ENCODE measurements around the gene MMP13.
"Not testable (repeated sequence)": the region's sequence is repeated elsewhere in the genome, so short reads cannot be mapped to it uniquely, and the experiment has no call there.

Gene MMP13

DNA sequence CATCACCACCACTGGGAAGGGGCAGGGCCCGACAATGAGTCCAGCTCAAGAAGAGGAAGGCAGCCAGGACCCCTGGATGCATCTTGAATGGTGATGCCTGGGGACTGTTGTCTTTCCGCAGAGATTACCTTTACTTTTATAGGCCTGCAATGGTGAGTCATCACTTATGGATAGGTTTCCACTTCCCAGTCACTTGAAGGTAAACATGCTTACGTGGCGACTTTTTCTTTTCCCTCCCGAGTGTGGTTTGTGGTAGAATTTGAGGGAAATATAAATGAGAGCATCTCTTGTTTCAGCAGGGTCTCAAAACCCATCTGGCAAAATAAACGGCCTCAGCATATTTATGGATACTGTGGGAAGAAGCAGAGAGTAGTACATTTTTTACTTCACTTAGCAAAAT is at the start of gene MMP13:
MMP13 (minus strand) TSS at position 109 of the 400 bp plus-strand sequence; CDS start at position 82, 27 bp downstream.
- TF ChIP-seq, protein P1, sequence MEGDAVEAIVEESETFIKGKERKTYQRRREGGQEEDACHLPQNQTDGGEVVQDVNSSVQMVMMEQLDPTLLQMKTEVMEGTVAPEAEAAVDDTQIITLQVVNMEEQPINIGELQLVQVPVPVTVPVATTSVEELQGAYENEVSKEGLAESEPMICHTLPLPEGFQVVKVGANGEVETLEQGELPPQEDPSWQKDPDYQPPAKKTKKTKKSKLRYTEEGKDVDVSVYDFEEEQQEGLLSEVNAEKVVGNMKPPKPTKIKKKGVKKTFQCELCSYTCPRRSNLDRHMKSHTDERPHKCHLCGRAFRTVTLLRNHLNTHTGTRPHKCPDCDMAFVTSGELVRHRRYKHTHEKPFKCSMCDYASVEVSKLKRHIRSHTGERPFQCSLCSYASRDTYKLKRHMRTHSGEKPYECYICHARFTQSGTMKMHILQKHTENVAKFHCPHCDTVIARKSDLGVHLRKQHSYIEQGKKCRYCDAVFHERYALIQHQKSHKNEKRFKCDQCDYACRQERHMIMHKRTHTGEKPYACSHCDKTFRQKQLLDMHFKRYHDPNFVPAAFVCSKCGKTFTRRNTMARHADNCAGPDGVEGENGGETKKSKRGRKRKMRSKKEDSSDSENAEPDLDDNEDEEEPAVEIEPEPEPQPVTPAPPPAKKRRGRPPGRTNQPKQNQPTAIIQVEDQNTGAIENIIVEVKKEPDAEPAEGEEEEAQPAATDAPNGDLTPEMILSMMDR (IDR thresholded peaks at IDR 0.05; ENCODE audit: insufficient read depth, low read depth, low read length, missing control alignments) = no peak

DNA sequence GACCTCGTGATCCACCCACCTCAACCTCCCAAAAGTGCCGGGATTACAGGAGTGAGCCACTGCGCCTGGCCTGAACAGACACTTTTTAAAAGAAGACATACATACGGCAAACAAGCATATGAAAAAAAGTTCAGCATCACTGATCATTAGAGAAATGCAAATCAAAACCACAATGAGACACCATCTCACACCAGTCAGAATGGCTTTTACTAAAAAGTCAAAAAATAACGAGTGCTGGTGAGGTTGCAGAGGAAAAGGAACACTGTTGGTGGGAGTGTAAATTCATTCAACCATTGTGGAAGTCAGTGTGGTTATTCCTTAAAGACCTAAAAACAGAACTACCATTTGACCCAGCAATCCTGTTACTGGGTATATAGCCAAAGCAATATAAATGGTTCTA is 48.7 kb upstream of the MMP13 start:
- DNase-seq (ENCODE audit: low read depth); H3K4me3 ChIP-seq (ENCODE audit: low read length): not testable (repeated sequence)

More for the DNA sequence above, at the start of gene MMP13:
- H3K4me3 ChIP-seq (ENCODE audit: low read length) = no peak within 1 kb of the TSS
- peak; percentile 78 for DNase-seq (ENCODE audit: low read depth)

- no peak for DNase-seq (ENCODE audit: low read depth)
- TF ChIP-seq, protein P1 (IDR thresholded peaks at IDR 0.05; ENCODE audit: insufficient read depth, low read depth, low read length, missing control alignments) = no peak
- no peak overlapping the region for H3K4me3 ChIP-seq (ENCODE audit: low read length)
Observed at GRCh38 chr11:102994105-102994504, 38.6 kb upstream of the MMP13 start.

DNA sequence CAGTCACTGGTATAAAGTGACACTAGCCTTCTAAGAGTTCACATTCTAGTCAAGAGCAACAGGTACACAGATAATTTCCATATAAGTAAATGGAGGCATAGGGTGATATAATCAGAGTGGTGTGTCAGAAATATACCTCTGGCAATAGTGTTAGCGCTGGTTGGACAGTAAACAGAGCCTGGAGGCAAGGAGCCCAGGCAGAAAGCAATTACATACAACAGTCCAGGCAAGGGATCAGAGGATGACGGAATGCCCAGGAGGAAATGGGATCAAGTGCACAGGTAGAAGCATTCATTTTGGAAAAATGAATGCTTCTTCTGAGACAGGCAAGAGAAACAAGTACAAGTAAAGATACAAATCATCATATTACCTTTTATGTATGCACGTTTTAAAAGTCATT is 36.2 kb upstream of the MMP13 start:
- DNase-seq (ENCODE audit: low read depth) = no peak
- H3K4me3 ChIP-seq (ENCODE audit: low read length) = no peak overlapping the region
- TF ChIP-seq, protein P1 (IDR thresholded peaks at IDR 0.05; ENCODE audit: insufficient read depth, low read depth, low read length, missing control alignments) = no peak

DNA sequence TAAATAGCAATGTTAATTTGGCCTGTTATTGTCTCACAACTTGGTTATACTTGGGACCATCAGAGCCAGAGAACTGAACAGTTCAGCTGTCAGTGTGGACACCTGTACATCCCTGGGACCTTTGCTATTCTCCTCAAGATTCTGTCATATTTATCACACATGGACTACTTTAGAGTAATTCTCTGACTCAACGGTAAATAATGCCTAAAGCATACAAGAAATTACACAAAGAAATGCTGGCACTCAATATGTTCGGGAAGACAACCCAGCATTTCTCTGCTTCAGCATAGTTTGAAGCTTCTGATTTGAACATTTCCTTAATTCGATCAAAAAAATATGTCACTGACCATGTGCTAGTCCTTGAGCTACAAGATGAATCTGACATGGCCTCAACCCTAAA is 34.6 kb upstream of the MMP13 start:
- H3K4me3 ChIP-seq (ENCODE audit: low read length) = no peak overlapping the region
- DNase-seq (ENCODE audit: low read depth) = no peak
- TF ChIP-seq, protein P1 (IDR thresholded peaks at IDR 0.05; ENCODE audit: insufficient read depth, low read depth, low read length, missing control alignments) = no peak

GRCh38 chr11:102989379-102990047 is 34.0 kb upstream of the MMP13 start:
- DNase-seq (ENCODE audit: low read depth) = no peak
- TF ChIP-seq, protein P1 (IDR thresholded peaks at IDR 0.05; ENCODE audit: insufficient read depth, low read depth, low read length, missing control alignments) = no peak

GRCh38 chr11:102986815-102987214 is 31.3 kb upstream of the MMP13 start:
- no peak overlapping the region for H3K4me3 ChIP-seq (ENCODE audit: low read length)
- TF ChIP-seq, protein P1 (IDR thresholded peaks at IDR 0.05; ENCODE audit: insufficient read depth, low read depth, low read length, missing control alignments) = no peak
- peak; percentile 68 for DNase-seq (ENCODE audit: low read depth)

More at GRCh38 chr11:102989379-102990047, 34.0 kb upstream of the MMP13 start:
- no peak overlapping the region for H3K4me3 ChIP-seq (ENCODE audit: low read length)
